Astrocyte of the spinal cord (primary cell): Measurements from ENCODE around the gene AUTS2.

Experiments used
- DNase-seq: peaks from one replicate; pipeline ENCODE4 v3.0.0; 2011; ENCODE audit warnings: low read depth, low spot score
- H3K4me3 ChIP-seq: 2 replicates; pipeline ENCODE4 v1.5.1; 2011; ENCODE audit warnings: low read depth, mild to moderate bottlenecking, low read length, moderate library complexity
- in situ Hi-C: cut with HindIII; loops from 2 replicates; pipeline ENCODE4 v1.10.0; 2017; ENCODE audit warnings: low sequenced_read_pairs
- TF ChIP-seq, protein P1 (sequence below): IDR thresholded peaks from 2 replicates; pipeline ENCODE4 v1.5.1; 2012; ENCODE audit warnings: low read depth, mild to moderate bottlenecking, low read length, inconsistent platforms

AUTS2 gene

DNA sequence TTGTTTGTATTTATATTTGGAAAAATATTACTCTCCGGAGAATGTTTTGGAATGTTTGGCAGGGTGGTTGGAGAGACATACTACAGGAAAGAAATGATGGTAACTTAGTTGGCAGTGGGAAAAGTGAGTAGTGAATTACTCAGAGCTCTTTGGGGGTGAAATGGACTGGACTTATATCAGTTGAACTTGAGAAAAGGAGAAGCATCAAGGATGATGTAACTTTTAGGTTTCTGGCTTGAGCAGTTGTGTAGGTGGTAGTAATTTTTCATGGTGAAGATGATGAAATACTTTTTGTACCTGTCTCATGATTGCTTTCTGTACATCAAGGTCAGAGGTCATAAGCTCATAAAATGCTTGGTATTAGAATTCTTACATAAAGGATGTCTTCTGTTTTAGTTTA is 617.2 kb downstream of the AUTS2 start:
- TF ChIP-seq, protein P1, sequence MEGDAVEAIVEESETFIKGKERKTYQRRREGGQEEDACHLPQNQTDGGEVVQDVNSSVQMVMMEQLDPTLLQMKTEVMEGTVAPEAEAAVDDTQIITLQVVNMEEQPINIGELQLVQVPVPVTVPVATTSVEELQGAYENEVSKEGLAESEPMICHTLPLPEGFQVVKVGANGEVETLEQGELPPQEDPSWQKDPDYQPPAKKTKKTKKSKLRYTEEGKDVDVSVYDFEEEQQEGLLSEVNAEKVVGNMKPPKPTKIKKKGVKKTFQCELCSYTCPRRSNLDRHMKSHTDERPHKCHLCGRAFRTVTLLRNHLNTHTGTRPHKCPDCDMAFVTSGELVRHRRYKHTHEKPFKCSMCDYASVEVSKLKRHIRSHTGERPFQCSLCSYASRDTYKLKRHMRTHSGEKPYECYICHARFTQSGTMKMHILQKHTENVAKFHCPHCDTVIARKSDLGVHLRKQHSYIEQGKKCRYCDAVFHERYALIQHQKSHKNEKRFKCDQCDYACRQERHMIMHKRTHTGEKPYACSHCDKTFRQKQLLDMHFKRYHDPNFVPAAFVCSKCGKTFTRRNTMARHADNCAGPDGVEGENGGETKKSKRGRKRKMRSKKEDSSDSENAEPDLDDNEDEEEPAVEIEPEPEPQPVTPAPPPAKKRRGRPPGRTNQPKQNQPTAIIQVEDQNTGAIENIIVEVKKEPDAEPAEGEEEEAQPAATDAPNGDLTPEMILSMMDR, result no peak
- DNase-seq, result peak; percentile 40
- in situ Hi-C loops, result no loop called here
- H3K4me3 ChIP-seq, result no peak overlapping the region

DNA sequence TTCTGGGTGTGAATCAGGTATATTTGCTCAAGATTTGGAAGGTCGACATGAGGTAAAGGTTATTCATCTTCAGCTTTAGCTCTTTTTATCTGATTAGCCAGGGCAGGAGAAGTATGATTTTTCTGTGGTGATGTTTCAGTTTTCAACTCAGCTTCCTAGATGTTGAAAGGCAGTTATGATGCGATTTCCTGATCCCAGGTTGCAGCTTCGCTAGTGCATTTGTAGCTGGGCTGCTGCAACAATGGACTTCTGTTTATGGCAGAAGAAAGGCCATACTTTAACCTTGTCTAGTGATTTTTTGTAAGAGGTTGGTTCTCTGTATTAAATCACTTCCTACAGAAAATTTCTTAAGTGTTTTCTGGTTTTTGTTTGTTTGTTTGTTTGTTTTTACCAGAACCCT is 619.3 kb downstream of the AUTS2 start:
- DNase-seq, result no peak
- no peak overlapping the region for H3K4me3 ChIP-seq
- TF ChIP-seq, protein P1, result no peak
- in situ Hi-C loops, result no loop called here

DNA sequence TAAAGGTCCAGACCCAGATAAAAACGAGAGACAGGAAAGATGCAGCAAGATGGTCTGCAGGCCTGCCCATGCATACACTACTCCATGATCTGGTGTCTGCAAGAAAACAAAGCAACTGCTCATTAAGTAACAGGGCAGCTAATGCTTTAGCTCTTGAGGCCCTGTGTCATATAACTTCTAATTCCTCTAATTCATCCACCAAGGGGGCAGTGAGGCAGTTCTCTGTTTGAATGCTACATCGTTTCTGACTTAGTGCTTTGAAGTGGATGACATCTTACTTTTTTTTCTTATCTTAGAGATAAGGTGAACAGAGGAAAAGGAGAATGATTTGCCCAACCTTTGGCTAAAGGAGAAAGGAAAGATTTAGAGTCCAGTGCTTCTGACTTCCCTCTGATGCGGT is 619.7 kb downstream of the AUTS2 start:
- TF ChIP-seq, protein P1, result no peak
- H3K4me3 ChIP-seq, result no peak overlapping the region
- DNase-seq, result no peak
- in situ Hi-C loops, result no loop called here

DNA sequence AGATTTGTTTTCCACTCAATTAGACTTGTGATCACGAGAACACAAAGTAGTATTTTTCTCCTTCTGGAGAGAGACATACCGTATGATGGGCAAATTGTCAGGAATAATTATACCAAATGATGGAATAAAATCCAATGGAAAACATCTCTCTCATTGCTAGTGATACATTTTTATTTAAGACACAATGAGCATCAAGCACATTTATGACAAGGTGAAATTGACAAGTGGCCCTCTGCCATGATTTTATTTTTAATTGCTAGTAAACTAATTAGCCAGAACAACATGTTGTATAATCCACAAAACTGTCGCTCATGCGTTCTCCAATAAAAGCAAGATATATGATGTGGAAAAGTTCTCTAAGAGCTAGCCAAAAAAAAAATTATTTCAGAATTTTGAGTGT is 620.8 kb downstream of the AUTS2 start:
- DNase-seq, result no peak
- TF ChIP-seq, protein P1, result no peak
- no peak overlapping the region for H3K4me3 ChIP-seq
- in situ Hi-C loops, result no loop called here

DNA sequence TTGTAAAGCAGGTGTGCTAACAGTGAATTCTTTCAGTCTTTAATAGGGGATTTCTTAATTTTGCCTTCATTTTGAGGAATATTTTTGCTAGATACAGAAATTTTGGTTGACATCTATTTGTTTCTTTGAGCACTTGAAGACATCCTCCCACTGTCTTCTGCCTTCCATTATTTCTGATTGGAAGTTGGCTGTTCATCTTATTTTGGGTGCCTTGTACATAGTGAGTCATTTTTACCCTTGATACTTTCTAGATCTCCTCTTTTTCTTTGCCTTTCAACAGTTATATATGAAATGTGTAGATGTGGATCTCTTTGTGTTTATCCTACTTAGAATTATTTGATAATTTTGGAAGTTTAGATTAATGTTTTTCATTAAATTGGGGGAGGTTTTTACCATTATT is 631.0 kb downstream of the AUTS2 start:
- TF ChIP-seq, protein P1, result no peak
- H3K4me3 ChIP-seq, result no peak overlapping the region
- DNase-seq, result no peak
- in situ Hi-C loops, result no loop called here

DNA sequence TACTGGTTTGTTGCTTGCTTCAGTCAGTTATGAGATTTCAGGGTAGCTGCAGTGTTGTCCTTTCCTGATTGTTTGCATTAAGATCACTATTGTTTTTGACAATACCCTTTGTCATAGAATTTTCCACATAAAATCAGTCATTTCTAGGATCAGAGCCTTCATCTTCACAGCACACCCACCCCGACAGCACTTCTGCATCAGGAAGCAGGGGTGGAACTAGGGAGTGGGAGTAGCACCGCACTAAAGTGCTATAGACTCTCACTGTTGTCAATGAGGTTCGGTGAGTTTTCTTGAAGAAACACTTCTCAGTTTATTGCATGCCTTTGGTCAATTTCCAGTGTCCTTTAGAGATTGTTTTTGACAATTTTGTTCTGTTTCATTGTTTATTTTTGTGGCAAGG is 632.5 kb downstream of the AUTS2 start:
- TF ChIP-seq, protein P1, result no peak
- in situ Hi-C loops, result no loop called here
- H3K4me3 ChIP-seq, result no peak overlapping the region

DNA sequence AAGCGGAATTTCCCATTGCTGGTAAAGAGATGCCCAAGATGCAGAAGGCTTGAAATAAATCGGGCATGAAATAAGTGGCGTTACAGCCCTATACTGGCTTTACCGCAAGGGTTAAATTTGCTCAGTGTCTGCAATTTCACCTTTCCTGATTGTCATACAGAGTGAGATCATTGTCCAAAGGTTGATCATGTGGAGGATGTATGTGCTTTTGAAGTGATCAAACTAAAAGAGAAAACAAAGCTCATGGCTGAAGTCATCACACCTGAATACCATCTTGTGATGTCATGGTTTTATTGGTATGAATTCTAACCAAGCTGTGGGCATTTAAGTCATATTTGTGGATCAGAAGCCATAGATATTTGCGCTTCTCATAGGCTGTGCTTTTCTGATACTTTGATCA is 635.5 kb downstream of the AUTS2 start:
- no peak overlapping the region for H3K4me3 ChIP-seq
- in situ Hi-C loops, result no loop called here
- TF ChIP-seq, protein P1, result no peak
- no peak for DNase-seq

More for the DNA sequence above, 632.5 kb downstream of the AUTS2 start:
- DNase-seq, result no peak
